Testis (tissue), 2 donors: Measurements from ENCODE around the gene VPS36.

Experiments used
- CTCF ChIP-seq, 3 experiments: fragments of 450-650 bp in 2 of 3; fragments of 200-600 bp in 1 of 3; sonication (generic) in 1 of 3; IDR thresholded peaks; one replicate each; pipeline ENCODE4 v1.5.1; 2016 to 2019; ENCODE audit warnings: antibody characterized with exemption in 3 of 3, mild to moderate bottlenecking in 2 of 3, moderate library complexity in 1 of 3
- POLR2A ChIP-seq: fragments of 450-650 bp; IDR thresholded peaks from one replicate; pipeline ENCODE4 v1.6.1; 2017; ENCODE audit warnings: antibody characterized with exemption, mild to moderate bottlenecking, moderate library complexity

DNA sequence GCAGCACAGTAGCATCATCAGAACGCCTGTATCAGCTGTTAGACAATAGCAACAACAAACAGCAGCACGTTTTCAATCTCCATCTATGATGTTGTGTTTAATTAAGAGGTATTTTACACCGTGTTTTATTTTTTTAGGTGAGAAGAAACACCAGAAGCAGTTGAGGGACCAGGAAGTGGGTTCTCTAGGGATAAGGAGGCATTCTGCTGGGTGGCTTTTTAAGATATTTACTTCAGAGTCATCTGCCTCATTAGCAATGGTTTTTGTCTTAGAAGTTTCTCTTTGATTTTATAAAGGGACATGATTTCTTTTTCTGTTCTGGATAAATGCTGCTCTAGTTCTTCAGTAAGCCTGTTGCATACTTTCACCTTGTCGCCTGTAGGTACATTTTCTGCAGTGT, 13.1 kb upstream of the VPS36 start:
- TF ChIP-seq CTCF (IDR thresholded peaks at IDR 0.05) (no peak), POLR2A (no peak)
